Subcutaneous adipose tissue (tissue), 4 donors: ENCODE results near the gene PET100. TPM values are rescaled to one million over a fixed set of nuclear protein-coding genes. Genes with fewer than 3 reads are reported as not detected.

Source experiments
- total RNA-seq, 4 donors: library from RNA; depleted of rRNA; stranded (reverse); fragments of >200 nt; gene quantifications; one replicate each; pipeline ENCODE4 v1.1.0, GENCODE V29; 2016
- TF ChIP-seq, protein P1 (sequence below): fragments of 450-650 bp; IDR thresholded peaks from one replicate; pipeline ENCODE4 v1.5.1; 2016; ENCODE audit warnings: low read depth, mild to moderate bottlenecking, control low read depth, antibody characterized with exemption, moderate library complexity

Gene PET100
- total RNA-seq, 4 donors from 2014 or later = 8.3 to 35.4 (median 21.1) TPM

DNA sequence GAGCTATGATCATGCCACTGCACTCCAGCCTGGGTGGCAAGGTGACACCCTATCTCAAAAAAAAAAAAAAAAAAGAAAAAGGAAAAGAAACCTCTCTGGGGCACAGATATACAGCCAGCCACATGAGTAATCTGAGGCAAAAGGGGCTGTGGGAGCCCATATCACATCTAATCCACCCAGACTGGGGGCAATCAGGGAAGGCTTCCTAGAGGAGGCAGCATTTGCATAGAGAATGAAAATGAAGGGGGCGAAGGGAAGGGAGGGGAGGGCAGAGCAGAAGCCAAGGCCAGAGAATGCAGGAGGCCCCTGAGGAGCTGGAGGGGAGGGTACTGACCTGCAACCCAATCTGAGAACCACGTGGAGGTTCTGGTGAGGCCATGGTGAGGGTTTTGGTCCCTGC, 20.6 kb downstream of the PET100 start:
- TF ChIP-seq, protein P1, sequence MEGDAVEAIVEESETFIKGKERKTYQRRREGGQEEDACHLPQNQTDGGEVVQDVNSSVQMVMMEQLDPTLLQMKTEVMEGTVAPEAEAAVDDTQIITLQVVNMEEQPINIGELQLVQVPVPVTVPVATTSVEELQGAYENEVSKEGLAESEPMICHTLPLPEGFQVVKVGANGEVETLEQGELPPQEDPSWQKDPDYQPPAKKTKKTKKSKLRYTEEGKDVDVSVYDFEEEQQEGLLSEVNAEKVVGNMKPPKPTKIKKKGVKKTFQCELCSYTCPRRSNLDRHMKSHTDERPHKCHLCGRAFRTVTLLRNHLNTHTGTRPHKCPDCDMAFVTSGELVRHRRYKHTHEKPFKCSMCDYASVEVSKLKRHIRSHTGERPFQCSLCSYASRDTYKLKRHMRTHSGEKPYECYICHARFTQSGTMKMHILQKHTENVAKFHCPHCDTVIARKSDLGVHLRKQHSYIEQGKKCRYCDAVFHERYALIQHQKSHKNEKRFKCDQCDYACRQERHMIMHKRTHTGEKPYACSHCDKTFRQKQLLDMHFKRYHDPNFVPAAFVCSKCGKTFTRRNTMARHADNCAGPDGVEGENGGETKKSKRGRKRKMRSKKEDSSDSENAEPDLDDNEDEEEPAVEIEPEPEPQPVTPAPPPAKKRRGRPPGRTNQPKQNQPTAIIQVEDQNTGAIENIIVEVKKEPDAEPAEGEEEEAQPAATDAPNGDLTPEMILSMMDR = no peak

DNA sequence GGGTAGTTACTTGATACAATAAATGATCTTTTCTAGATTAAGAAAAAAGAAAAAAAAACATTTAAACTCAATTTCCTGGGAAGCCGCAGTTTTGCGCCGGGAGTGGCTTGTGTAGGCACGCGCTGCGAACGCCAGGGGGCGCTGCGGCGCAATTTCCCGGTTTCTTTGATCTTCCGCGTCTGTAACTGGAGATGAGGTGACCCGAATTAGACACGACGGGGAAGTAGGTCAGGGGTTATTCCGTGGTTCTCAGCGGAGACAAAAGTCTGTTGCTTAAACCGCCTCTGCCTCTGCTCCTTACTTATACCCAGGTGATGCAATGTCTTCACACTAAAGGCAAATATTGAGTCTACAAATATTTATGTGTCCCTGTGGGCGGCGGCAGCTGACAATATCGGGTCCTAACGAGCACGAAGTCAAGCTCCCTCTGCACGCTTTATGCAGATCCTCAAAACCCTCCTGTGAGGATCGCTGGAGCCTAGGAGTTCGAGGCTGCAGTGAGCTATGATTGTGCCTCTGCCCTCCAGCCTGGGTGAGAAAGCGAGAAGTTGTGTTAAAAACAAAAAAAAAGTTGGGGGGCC, 22.6 kb downstream of the PET100 start:
- TF ChIP-seq, protein P1 = no peak

DNA sequence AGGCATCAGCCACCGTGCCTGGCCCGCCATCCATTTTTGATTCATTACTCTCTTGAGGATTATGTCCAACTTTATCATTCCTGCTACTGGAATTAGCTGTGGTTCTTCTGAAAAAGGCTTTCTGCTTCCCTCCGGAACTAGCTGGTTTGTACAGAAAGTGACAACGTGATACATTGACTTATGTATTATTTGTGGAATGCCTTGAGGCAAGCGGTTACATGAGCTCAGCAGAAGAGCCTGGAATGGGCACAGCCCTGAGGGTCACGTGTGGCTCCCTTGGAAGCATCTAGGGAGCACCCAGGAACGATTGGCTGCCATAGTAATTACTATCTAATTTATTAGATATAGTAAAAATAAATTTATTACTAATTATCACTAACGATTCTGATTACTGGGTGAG, 24.8 kb downstream of the PET100 start:
- TF ChIP-seq, protein P1 = no peak

DNA sequence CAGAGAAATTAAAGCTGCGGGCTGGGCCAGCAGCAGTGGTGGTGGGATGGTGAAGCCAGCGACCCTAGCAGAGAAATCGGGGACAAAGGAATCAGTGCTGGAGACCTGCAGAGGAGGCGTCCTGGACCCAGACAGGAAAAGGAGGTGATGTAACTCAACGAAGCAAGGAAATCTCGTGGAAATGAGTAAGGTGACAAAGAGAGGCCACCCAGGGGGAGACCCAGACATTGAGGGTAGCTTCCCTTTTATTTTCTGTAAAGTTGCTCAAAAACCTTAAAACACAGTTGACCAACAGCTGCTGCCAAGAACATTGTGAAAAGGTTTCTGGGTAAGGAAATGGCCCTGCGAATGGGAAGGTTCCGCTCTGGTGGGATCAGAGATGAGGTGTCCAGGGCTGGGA, 26.0 kb downstream of the PET100 start:
- TF ChIP-seq, protein P1 = no peak

DNA sequence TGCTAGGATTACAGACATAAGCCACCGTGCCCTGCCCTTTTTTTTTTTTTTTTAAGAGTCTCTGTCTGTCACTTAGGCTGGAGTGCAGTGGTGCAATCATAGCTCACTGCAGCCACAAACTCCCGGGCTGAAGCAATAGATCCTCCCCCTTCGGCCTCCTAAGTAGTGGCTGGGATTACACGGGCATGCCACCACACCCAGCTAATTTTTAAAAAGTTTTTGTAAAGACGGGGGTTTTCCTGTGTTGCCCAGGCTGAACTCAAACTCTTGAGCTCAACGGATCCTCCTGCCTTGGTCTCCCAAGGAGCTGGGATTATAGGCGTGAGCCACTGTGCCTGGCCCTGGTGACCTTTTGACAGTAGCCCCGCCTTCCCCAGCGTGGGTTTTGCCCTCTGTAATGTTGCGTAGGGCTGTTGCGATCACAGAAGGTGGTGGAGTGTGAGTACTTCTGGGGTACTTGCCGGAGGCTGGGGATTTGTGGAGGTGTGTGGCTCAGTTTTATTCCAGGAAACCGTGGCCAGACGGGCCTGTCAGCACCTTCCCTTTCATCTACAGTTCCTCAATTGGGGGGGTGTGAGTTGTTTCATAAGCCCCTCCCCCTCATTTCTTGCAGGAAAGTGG, 27.6 kb downstream of the PET100 start:
- TF ChIP-seq, protein P1 = no peak

DNA sequence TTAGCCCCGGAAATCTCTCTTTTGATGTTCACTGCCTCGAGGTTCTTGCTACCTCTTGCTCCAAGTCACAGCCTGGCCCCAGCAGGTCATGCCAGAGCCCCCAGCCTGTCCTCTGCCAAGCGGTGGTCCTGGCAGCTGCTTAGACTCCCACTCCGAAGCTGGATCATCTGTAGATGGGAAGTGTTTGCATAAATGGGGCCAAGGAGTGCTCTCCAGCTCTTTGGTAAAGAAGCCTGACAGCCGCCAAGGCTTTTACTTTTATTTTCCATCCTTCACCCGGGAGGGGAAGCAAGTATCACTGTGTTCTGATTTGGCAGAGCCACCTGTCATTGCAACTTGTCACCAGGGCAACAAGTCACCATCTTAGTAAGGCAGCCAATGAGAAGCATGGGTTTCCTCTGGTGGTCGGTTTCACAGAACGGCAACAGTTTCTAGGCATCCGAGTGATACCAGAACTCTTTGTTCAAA, 28.7 kb downstream of the PET100 start:
- TF ChIP-seq, protein P1 = no peak

DNA sequence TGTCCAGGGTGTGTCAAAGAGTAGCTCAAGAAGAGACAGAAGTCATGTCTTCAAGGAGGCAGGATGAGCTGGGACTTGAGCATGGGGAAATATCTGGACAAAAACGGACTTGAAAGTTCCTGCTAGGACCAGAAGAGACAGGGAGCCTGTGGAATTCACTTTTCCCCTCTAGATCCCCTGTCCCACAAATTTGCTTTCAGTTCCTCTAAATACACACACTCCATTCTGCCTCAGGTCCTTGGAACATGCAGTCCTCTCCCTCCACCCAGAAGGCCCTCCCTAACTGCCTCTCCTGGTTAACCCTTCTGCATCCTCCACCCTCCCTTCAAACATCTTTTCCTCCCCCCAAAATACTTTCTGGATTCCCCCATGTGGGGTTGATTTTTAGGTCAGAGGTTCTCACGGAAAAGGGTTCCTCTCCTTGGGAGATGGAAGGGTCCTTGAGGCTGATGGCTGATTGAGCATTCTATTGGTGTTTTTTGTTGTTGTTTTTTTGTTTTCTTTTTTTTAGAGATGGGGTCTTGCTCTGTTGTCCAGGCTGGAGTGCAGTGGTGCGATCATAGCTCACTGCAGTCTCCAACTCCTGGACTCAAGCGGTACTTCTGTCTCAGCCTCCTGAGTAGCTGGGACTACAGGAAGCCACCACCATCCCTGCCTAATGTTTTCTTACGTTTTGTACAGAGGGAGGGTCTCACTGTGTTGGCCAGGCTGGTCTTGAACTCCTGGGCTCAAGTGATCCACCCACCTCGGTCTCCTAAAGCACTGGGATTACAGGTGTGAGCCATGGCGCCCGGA, 32.3 kb downstream of the PET100 start:
- TF ChIP-seq, protein P1 = no peak
